Endothelial cell of umbilical vein (primary cell): ENCODE measurements around the gene SPON1. TPM values are rescaled to one million over a fixed set of nuclear protein-coding genes. Genes with fewer than 3 reads are reported as not detected.
A peak's percentile ranks its signal among the peaks of the same experiment; 100 is the strongest.

Experiments
- BruUV-seq: library from RNA; stranded (reverse); fragments of 400-500 nt; replicated peaks from 2 replicates; lab custom pipeline; 2021; lab: Mats Ljungman, UMichigan
- CTCF ChIA-PET: fragments of 300-600, 350-600 bp; sonication (Branson Sonifier 250); formaldehyde crosslinking; loops from one replicate; lab custom pipeline; 2021; ENCODE audit warnings: antibody characterized with exemption, inconsistent platforms; lab: Charles Lee
- POLR2A ChIA-PET: fragments of 300-600, 350-600 bp; sonication (Branson Sonifier 250); formaldehyde crosslinking; loops from one replicate; lab custom pipeline; 2021; ENCODE audit warnings: antibody characterized with exemption, inconsistent platforms; lab: Charles Lee
- DNase-seq: peaks from one replicate; pipeline ENCODE4 v3.0.0-alpha.2; 2011; ENCODE audit warnings: low read depth, low spot score
- FAIRE-seq: peaks from 2 replicates; lab custom pipeline; 2011; peaks lifted over from hg19 to GRCh38; lab: Jason Lieb, UNC
- H2AFZ ChIP-seq: 2 replicates; pipeline ENCODE4 v1.6.0; 2012; ENCODE audit warnings: low read depth, low read length, control low read depth, inconsistent platforms
- H3K27ac ChIP-seq: 2 replicates; pipeline ENCODE4 v1.5.1; 2011; ENCODE audit warnings: low read depth, mild to moderate bottlenecking, control low read depth, low read length, moderate library complexity; ENCODE audit not compliant: insufficient read depth
- H3K27me3 ChIP-seq, 2 experiments: 2 replicates each; pipeline versions ENCODE4 v1.6.0 to v1.6.1; 2011; ENCODE audit warnings: low read length in 2 of 2, mixed read lengths in 1 of 2; ENCODE audit not compliant: control insufficient read depth in 2 of 2, insufficient read depth in 2 of 2
- H3K36me3 ChIP-seq, 2 experiments: 2 replicates in 1 of 2; 3 replicates in 1 of 2; pipeline ENCODE4 v1.5.1; 2011; ENCODE audit warnings: low read length in 2 of 2, mild to moderate bottlenecking in 1 of 2, moderate library complexity in 1 of 2; ENCODE audit not compliant: control insufficient read depth in 2 of 2, insufficient read depth in 2 of 2; ENCODE audit errors: extremely low read depth in 1 of 2
- H3K4me1 ChIP-seq: 3 replicates; pipeline ENCODE4 v1.5.1; 2011; ENCODE audit warnings: mild to moderate bottlenecking, low read length; ENCODE audit not compliant: control insufficient read depth, insufficient read depth; ENCODE audit errors: extremely low read depth
- H3K4me2 ChIP-seq: 2 replicates; pipeline ENCODE4 v1.6.1; 2011; ENCODE audit warnings: low read length, control low read depth, mixed read lengths; ENCODE audit not compliant: insufficient read depth
- H3K4me3 ChIP-seq, 3 experiments: fragments of 200-600 bp in 1 of 3; sonication (generic), shearing (Covaris generic) in 1 of 3; replicated peaks in 1 of 3; 2 replicates each; pipeline ENCODE4 v1.5.1; 2011 to 2016; ENCODE audit warnings: control low read depth in 3 of 3, low read length in 3 of 3, mild to moderate bottlenecking in 2 of 3, inconsistent platforms in 1 of 3, low read depth in 1 of 3, moderate library complexity in 1 of 3; ENCODE audit not compliant: insufficient read depth in 1 of 3
- H3K79me2 ChIP-seq: 2 replicates; pipeline ENCODE4 v1.6.0; 2012; ENCODE audit warnings: low read length, inconsistent platforms; ENCODE audit not compliant: control insufficient read depth, insufficient read depth
- H3K9ac ChIP-seq: replicated peaks from 2 replicates; pipeline ENCODE3; 2011; ENCODE audit warnings: low read length, control low read depth; ENCODE audit not compliant: insufficient read depth; ENCODE audit errors: extremely low read depth
- H3K9me1 ChIP-seq: replicated peaks from 3 replicates; pipeline ENCODE4 v1.6.0; 2011; ENCODE audit warnings: mild to moderate bottlenecking, low read length; ENCODE audit not compliant: control insufficient read depth, insufficient read depth; ENCODE audit errors: extremely low read depth
- H3K9me3 ChIP-seq: replicated peaks from 2 replicates; pipeline ENCODE4 v1.5.1; 2012; ENCODE audit warnings: low read length, inconsistent platforms; ENCODE audit not compliant: control insufficient read depth, insufficient read depth
- H4K20me1 ChIP-seq: replicated peaks from 2 replicates; pipeline ENCODE3; 2011; ENCODE audit warnings: mild to moderate bottlenecking, low read length; ENCODE audit not compliant: control insufficient read depth, insufficient read depth; ENCODE audit errors: extremely low read depth
- CTCF ChIP-seq, 2 donors: IDR thresholded peaks; 1 replicate in 1 of 2; 2 replicates in 1 of 2; pipeline ENCODE4 v1.5.1; 2011; ENCODE audit warnings: low read length in 2 of 2, mild to moderate bottlenecking in 2 of 2, moderate library complexity in 2 of 2, control low read depth in 1 of 2, inconsistent platforms in 1 of 2, low read depth in 1 of 2; ENCODE audit not compliant: insufficient read depth in 1 of 2; ENCODE audit errors: extremely low read depth in 1 of 2
- FOS ChIP-seq: IDR thresholded peaks from 2 replicates; pipeline ENCODE4 v1.6.1; 2011; ENCODE audit warnings: mild to moderate bottlenecking, low read length, moderate library complexity, borderline replicate concordance; ENCODE audit not compliant: insufficient read depth
- GATA2 ChIP-seq: IDR thresholded peaks from 2 replicates; pipeline ENCODE4 v1.7.0; 2011; ENCODE audit warnings: low read depth, mild to moderate bottlenecking, moderate library complexity, mixed read lengths, low read length; ENCODE audit not compliant: insufficient read length, insufficient read depth
- MAX ChIP-seq: IDR thresholded peaks from 2 replicates; pipeline ENCODE4 v1.6.1; 2011; ENCODE audit not compliant: insufficient read depth, insufficient read length
- dilution Hi-C: fragments of 300-500 bp; cut with MboI; formaldehyde crosslinking; loops from one replicate; pipeline ENCODE4 v1.15.0; 2019; ENCODE audit warnings: low sequenced_read_pairs; ENCODE audit not compliant: extremely low pct_ligation_motif_present
- intact Hi-C: fragments of 100-400 bp; cut with micrococcal nuclease; formaldehyde crosslinking; loops from one replicate; pipeline ENCODE4 v1.10.0; 2022
- polyA plus RNA-seq, 4 experiments: library from polyadenylated mRNA; depleted of rRNA in 3 of 4; stranded (reverse) in 3 of 4; unstranded in 1 of 4; fragments of >200 nt; gene quantifications; 2 replicates each; pipeline versions ENCODE4 v1.2.1 to v1.2.3, GENCODE V29; 2011 to 2012; ENCODE audit warnings: missing spikeins in 1 of 4
- total RNA-seq: library from RNA; stranded (reverse); gene quantifications from 2 replicates; pipeline ENCODE4 v1.2.3, GENCODE V29; 2021

The SPON1 gene
- total and polyA plus RNA-seq, 2 donors (not counting 3 experiments of a cell fraction or from before 2014, with no cell fraction given): 0.31 TPM; not detected in 1

GRCh38 chr11:14308114-14308896, 345.8 kb downstream of the SPON1 start:
- no TSS peak for BruUV-seq
- ChIA-PET CTCF (interaction anchor here (0.6 to 3.5 kb wide), 36 partner anchors 8 to 185 kb away, joined by 3 to 62 read pairs (median 4); no protein-coding TSS in a partner anchor), POLR2A (interaction anchor here (1.0 kb wide), 1 partner anchor 50 kb away, joined by 6 read pairs; no protein-coding TSS in a partner anchor)
- H3K36me3 ChIP-seq: no peaks in the 10 kb centered on the region
- no peak overlapping the region for H2AFZ ChIP-seq
- peaks cover 4% of the 10 kb centered on the region for H3K4me1 ChIP-seq
- intact Hi-C loops: no loop called here
- H3K9me3 ChIP-seq: no peaks in the 10 kb centered on the region
- no peak overlapping the region for H3K4me3 ChIP-seq
- H3K79me2 ChIP-seq: peaks cover 91% of the 10 kb centered on the region
- H3K9ac ChIP-seq: no peak overlapping the region
- peak; percentile 53 for DNase-seq
- dilution Hi-C loops: no loop called here
- no peak overlapping the region for H3K27ac ChIP-seq
- peak; percentile 75 for FAIRE-seq
- H4K20me1 ChIP-seq: peaks cover 3% of the 10 kb centered on the region
- TF ChIP-seq FOS: no peak
- no peak for TF ChIP-seq GATA2
- no peak for TF ChIP-seq MAX
- TF ChIP-seq CTCF (IDR thresholded peaks at IDR 0.05; ENCODE audit: extremely low read depth in 1 of 2, insufficient read depth in 1 of 2, low read depth in 1 of 2, low read length in 2 of 2): peak; percentile 42 to 62
- H3K27me3 ChIP-seq: no peaks in the 10 kb centered on the region
- peak overlapping the region; percentile 28 for H3K4me2 ChIP-seq
- peaks cover 3% of the 10 kb centered on the region for H3K9me1 ChIP-seq
